Measurements from ENCODE around the gene SLC25A38. TPM values are rescaled to one million over a fixed set of nuclear protein-coding genes. Genes with fewer than 3 reads are reported as not detected.
"Not testable (repeated sequence)": the region's sequence is repeated elsewhere in the genome, so short reads cannot be mapped to it uniquely, and the experiment has no call there.

SLC25A38 gene
- total RNA-seq, 1 donor from 2014 or later = 25.6 TPM

GRCh38 chr3:39414421-39414907 is 31.3 kb downstream of the SLC25A38 start:
- H3K9me3 Mint-ChIP-seq = no peaks in the 10 kb centered on the region
- no peak for DNase-seq (ENCODE audit: low spot score in 2 of 2, unreplicated experiment in 2 of 2)
- H3K4me3 Mint-ChIP-seq = no peak overlapping the region

GRCh38 chr3:39415302-39415701 is 32.1 kb downstream of the SLC25A38 start:
- not testable (repeated sequence) for H3K4me3 Mint-ChIP-seq; DNase-seq (ENCODE audit: low spot score in 2 of 2, unreplicated experiment in 2 of 2); H3K27ac Mint-ChIP-seq; H3K9me3 Mint-ChIP-seq; H3K4me1 Mint-ChIP-seq; H3K27me3 Mint-ChIP-seq (ENCODE audit: low read depth)
- H3K36me3 Mint-ChIP-seq = peaks cover 17% of the 10 kb centered on the region

More at GRCh38 chr3:39414421-39414907, 31.3 kb downstream of the SLC25A38 start:
- Mint-ChIP-seq H3K36me3 (peaks cover 21% of the 10 kb centered on the region), H3K27ac (peak overlapping the region; percentile 37), H3K27me3 (ENCODE audit: low read depth) (peaks cover 7% of the 10 kb centered on the region), H3K4me1 (peaks cover 3% of the 10 kb centered on the region)
- TF ChIP-seq CTCF (IDR thresholded peaks at IDR 0.05; ENCODE audit: unreplicated experiment) = no peak

DNA sequence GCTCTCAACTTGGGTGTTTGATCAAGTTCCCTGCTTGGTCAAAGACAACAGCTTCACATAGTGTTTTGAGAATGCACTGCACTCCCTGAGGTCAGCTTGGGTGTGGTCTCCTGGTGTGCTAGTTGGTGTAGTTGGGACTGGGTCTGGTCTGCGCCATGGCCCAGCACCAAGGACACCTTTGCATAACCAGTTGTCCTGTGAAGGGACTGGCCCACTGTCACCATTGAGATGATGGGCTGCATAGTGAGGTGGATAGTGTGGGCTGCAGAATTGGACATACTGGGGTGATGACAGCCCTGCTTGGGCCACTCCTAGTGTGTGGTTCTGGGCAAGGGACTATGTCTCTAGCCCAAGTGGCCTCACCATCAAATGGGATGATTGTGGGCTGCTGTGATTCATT is 32.8 kb downstream of the SLC25A38 start:
- H3K9me3 Mint-ChIP-seq = no peaks in the 10 kb centered on the region
- peaks cover 17% of the 10 kb centered on the region for H3K36me3 Mint-ChIP-seq
- no peak overlapping the region for H3K4me3 Mint-ChIP-seq
- no peak for TF ChIP-seq CTCF (IDR thresholded peaks at IDR 0.05; ENCODE audit: unreplicated experiment)
- peaks cover 7% of the 10 kb centered on the region for H3K27me3 Mint-ChIP-seq (ENCODE audit: low read depth)
- H3K27ac Mint-ChIP-seq = no peak overlapping the region
- no peaks in the 10 kb centered on the region for H3K4me1 Mint-ChIP-seq
- DNase-seq (ENCODE audit: low spot score in 2 of 2, unreplicated experiment in 2 of 2) = no peak

DNA sequence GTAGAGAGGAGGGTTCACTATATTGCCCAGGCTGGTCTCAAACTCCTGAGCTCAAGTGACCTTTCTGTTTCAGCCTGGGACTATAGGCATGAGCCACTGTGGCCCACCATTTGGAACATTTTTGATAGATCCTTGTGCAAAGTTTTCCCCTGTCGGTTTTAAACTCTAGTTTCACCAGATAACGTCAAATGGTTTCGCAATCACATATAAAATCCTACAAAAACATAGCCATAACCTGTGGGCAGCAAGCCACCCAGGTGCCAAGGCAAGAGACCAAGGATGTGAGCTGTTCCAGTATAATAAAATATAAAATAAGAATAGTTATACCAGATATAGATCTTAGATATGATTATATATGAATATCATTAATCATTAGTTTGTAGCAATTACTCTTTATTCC is 33.8 kb downstream of the SLC25A38 start:
- not testable (repeated sequence) for H3K4me1 Mint-ChIP-seq; H3K27ac Mint-ChIP-seq; H3K4me3 Mint-ChIP-seq; H3K9me3 Mint-ChIP-seq; DNase-seq (ENCODE audit: low spot score in 2 of 2, unreplicated experiment in 2 of 2); H3K36me3 Mint-ChIP-seq; H3K27me3 Mint-ChIP-seq (ENCODE audit: low read depth)

- DNase-seq (ENCODE audit: low spot score in 2 of 2, unreplicated experiment in 2 of 2); H3K27me3 Mint-ChIP-seq (ENCODE audit: low read depth); H3K36me3 Mint-ChIP-seq; H3K4me1 Mint-ChIP-seq; H3K27ac Mint-ChIP-seq; H3K4me3 Mint-ChIP-seq; H3K9me3 Mint-ChIP-seq: not testable (repeated sequence)
Measured at GRCh38 chr3:39418556-39419225, 35.5 kb downstream of the SLC25A38 start.

- DNase-seq (ENCODE audit: low spot score in 2 of 2, unreplicated experiment in 2 of 2) = no peak
- TF ChIP-seq CTCF (IDR thresholded peaks at IDR 0.05; ENCODE audit: unreplicated experiment) = no peak
- Mint-ChIP-seq H3K4me3 (no peak overlapping the region), H3K4me1 (no peaks in the 10 kb centered on the region), H3K36me3 (no peaks in the 10 kb centered on the region), H3K9me3 (no peaks in the 10 kb centered on the region), H3K27me3 (ENCODE audit: low read depth) (peaks cover 7% of the 10 kb centered on the region), H3K27ac (no peak overlapping the region)
Measured at GRCh38 chr3:39419742-39420315, 36.7 kb downstream of the SLC25A38 start.

GRCh38 chr3:39420543-39420942 is 37.4 kb downstream of the SLC25A38 start:
- DNase-seq (ENCODE audit: low spot score in 2 of 2, unreplicated experiment in 2 of 2) = no peak
- Mint-ChIP-seq H3K36me3 (no peaks in the 10 kb centered on the region), H3K4me1 (no peaks in the 10 kb centered on the region), H3K9me3 (no peaks in the 10 kb centered on the region), H3K27me3 (ENCODE audit: low read depth) (peaks cover 7% of the 10 kb centered on the region), H3K27ac (no peak overlapping the region), H3K4me3 (no peak overlapping the region)
- no peak for TF ChIP-seq CTCF (IDR thresholded peaks at IDR 0.05; ENCODE audit: unreplicated experiment)
